ENCODE data around the gene SF3B3.
A peak's percentile ranks its signal among the peaks of the same experiment; 100 is the strongest.
"Not testable (repeated sequence)": the region's sequence is repeated elsewhere in the genome, so short reads cannot be mapped to it uniquely, and the experiment has no call there.

The SF3B3 gene

GRCh38 chr16:70511833-70512232 lies 11.8 kb upstream of the SF3B3 start:
- DNase-seq (ENCODE audit: low read depth) = no peak

- DNase-seq (ENCODE audit: low read depth) = no peak
Measured at GRCh38 chr16:70512456-70512855, 11.2 kb upstream of the SF3B3 start.

- DNase-seq (ENCODE audit: low read depth) = no peak
Measured at GRCh38 chr16:70520612-70521297, 2.9 kb upstream of the SF3B3 start.

- no peak for DNase-seq (ENCODE audit: low read depth)
Measured at GRCh38 chr16:70522216-70523075, 1.2 kb upstream of the SF3B3 start.

GRCh38 chr16:70523076-70523742 lies 407 bp upstream of the SF3B3 start, which contains the start of gene COG4:
COG4 (minus strand) TSS chr16:70523554; CDS start chr16:70523543, 11 bp downstream.
- peak; percentile 86 for DNase-seq (ENCODE audit: low read depth)

- not testable (repeated sequence) for DNase-seq (ENCODE audit: low read depth)
Measured at GRCh38 chr16:70524399-70524825, 796 bp downstream of the SF3B3 start.

- no peak for DNase-seq (ENCODE audit: low read depth)
Measured at GRCh38 chr16:70526403-70526802, 2.8 kb downstream of the SF3B3 start.

- no peak for DNase-seq (ENCODE audit: low read depth)
Measured at GRCh38 chr16:70527315-70527996, 3.8 kb downstream of the SF3B3 start.

- no peak for DNase-seq (ENCODE audit: low read depth)
Measured at GRCh38 chr16:70529051-70529777, 5.6 kb downstream of the SF3B3 start.

- DNase-seq (ENCODE audit: low read depth) = not testable (repeated sequence)
Measured at GRCh38 chr16:70529954-70530353, 6.3 kb downstream of the SF3B3 start.

- DNase-seq (ENCODE audit: low read depth) = no peak
Measured at GRCh38 chr16:70534971-70535370, 11.4 kb downstream of the SF3B3 start.

GRCh38 chr16:70540994-70541393 lies 17.4 kb downstream of the SF3B3 start:
- no peak for DNase-seq (ENCODE audit: low read depth)

GRCh38 chr16:70544548-70544947 lies 20.9 kb downstream of the SF3B3 start:
- no peak for DNase-seq (ENCODE audit: low read depth)

GRCh38 chr16:70548936-70549335 lies 25.3 kb downstream of the SF3B3 start:
- DNase-seq (ENCODE audit: low read depth) = no peak

- no peak for DNase-seq (ENCODE audit: low read depth)
Measured at GRCh38 chr16:70550082-70550481, 26.5 kb downstream of the SF3B3 start.

- DNase-seq (ENCODE audit: low read depth) = no peak
Measured at GRCh38 chr16:70551788-70552187, 28.2 kb downstream of the SF3B3 start.

- DNase-seq (ENCODE audit: low read depth) = no peak
Measured at GRCh38 chr16:70552675-70553074, 29.1 kb downstream of the SF3B3 start.

GRCh38 chr16:70553645-70554044 lies 30.0 kb downstream of the SF3B3 start:
- no peak for DNase-seq (ENCODE audit: low read depth)

- DNase-seq (ENCODE audit: low read depth) = no peak
Measured at GRCh38 chr16:70556063-70556462, 32.4 kb downstream of the SF3B3 start.

- DNase-seq (ENCODE audit: low read depth) = no peak
Measured at GRCh38 chr16:70561623-70562022, 38.0 kb downstream of the SF3B3 start.

GRCh38 chr16:70563636-70564035 lies 40.0 kb downstream of the SF3B3 start:
- no peak for DNase-seq (ENCODE audit: low read depth)

Data from stimulated activated CD4-positive, alpha-beta T cell treated with anti-CD3 and anti-CD28 coated beads, Interleukin-2, amount 100 ng/mL, for 4 hours (primary cell).